ENCODE data around the gene TAOK1. TPM values are rescaled to one million over a fixed set of nuclear protein-coding genes. Genes with fewer than 3 reads are reported as not detected.

Gene TAOK1
- total and polyA plus RNA-seq, 12 donors, result 6.4 to 66.3 (median 46.6) TPM

GRCh38 chr17:29376667-29377270 lies 13.4 kb upstream of the TAOK1 start:
- 36 to 56% (median 48%) methylated on average over 3 of the region's 3 CpGs for WGBS, 4 donors
- Histone ChIP-seq H3K4me1 (replicated peaks in 1 of 2) (no peaks in the 10 kb centered on the region), H3K27me3 (no peaks in the 10 kb centered on the region), H3K4me3 (no peak overlapping the region), H3K9me3 (replicated peaks in 1 of 3) (no peaks in the 10 kb centered on the region), H3K27ac (no peak overlapping the region), H3K36me3 (replicated peaks in 1 of 2) (no peaks in the 10 kb centered on the region)
- no peak for TF ChIP-seq POLR2A (IDR thresholded peaks at IDR 0.05)
- TF ChIP-seq, protein P1, sequence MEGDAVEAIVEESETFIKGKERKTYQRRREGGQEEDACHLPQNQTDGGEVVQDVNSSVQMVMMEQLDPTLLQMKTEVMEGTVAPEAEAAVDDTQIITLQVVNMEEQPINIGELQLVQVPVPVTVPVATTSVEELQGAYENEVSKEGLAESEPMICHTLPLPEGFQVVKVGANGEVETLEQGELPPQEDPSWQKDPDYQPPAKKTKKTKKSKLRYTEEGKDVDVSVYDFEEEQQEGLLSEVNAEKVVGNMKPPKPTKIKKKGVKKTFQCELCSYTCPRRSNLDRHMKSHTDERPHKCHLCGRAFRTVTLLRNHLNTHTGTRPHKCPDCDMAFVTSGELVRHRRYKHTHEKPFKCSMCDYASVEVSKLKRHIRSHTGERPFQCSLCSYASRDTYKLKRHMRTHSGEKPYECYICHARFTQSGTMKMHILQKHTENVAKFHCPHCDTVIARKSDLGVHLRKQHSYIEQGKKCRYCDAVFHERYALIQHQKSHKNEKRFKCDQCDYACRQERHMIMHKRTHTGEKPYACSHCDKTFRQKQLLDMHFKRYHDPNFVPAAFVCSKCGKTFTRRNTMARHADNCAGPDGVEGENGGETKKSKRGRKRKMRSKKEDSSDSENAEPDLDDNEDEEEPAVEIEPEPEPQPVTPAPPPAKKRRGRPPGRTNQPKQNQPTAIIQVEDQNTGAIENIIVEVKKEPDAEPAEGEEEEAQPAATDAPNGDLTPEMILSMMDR (IDR thresholded peaks at IDR 0.05), result no peak
- intact Hi-C loops (cut with DNase I), result no loop called here
- DNase-seq, result peak; percentile 46 to 78 (median 69)

GRCh38 chr17:29378500-29378899 lies 11.7 kb upstream of the TAOK1 start:
- 77 to 83% (median 78%) methylated on average over 4 of the region's 4 CpGs for WGBS, 4 donors
- no peaks in the 10 kb centered on the region for H3K9me3 ChIP-seq (replicated peaks in 1 of 3)
- DNase-seq, result no peak
- intact Hi-C loops (cut with DNase I), result no loop called here
- no peaks in the 10 kb centered on the region for H3K27me3 ChIP-seq
- H3K36me3 ChIP-seq (replicated peaks in 1 of 2), result no peaks in the 10 kb centered on the region
- no peak overlapping the region for H3K27ac ChIP-seq
- TF ChIP-seq POLR2A (IDR thresholded peaks at IDR 0.05), result no peak
- TF ChIP-seq, protein P1 (IDR thresholded peaks at IDR 0.05), result no peak
- H3K4me3 ChIP-seq, result no peak overlapping the region
- no peaks in the 10 kb centered on the region for H3K4me1 ChIP-seq (replicated peaks in 1 of 2)

DNA sequence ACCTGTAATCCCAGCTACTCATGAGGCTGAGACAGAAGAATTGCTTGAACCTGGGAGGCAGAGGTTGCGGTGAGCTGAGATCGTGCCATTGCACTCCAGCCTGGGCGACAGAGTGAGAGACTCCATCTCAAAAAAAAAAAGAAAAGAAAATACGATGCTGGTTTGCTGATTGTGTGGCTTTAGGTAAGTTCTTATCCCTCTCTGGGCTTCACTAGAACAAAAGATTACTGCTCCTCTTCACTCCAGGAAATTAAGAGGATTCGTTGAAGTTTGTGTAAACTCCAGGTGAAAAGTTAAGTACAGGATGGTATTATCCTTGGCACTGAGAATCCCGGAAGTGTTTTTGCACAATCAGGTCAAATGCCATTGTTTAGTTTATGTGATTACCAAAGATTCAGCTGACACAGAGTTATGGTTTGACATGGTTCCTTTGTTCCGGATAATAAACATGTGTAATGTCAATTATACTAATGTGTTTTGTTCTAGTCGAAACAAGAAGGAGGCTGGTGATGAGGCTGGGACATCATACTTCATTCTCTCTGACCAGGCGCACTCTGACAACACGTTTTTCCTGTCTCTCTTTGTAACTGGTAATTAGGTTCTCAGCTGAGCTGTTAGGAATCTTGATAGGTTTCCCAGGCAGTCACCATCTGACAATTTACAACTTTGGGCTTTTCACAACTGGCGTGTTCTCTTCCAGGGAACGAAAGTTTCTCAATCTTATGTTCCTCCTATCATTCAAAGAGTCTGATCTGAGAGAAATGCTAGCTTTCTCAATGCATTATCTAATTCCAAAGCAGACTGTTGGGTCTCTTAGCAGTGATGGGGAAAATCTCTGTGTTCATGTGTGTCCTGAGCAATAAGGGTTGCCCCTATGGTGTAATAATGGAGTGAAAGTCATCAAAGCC lies 10.8 kb upstream of the TAOK1 start:
- Histone ChIP-seq H3K36me3 (replicated peaks in 1 of 2) (no peaks in the 10 kb centered on the region), H3K4me3 (no peak overlapping the region), H3K27me3 (no peaks in the 10 kb centered on the region), H3K9me3 (replicated peaks in 1 of 3) (no peaks in the 10 kb centered on the region), H3K4me1 (replicated peaks in 1 of 2) (no peaks in the 10 kb centered on the region), H3K27ac (no peak overlapping the region)
- peak in 1 of 7 donors; percentile 39 for DNase-seq
- WGBS, 4 donors, result 63 to 68% (median 66%) methylated on average over 12 of the region's 12 CpGs
- no peak for TF ChIP-seq POLR2A (IDR thresholded peaks at IDR 0.05)
- TF ChIP-seq, protein P1 (IDR thresholded peaks at IDR 0.05), result no peak
- intact Hi-C loops (cut with DNase I), result no loop called here

- no peak overlapping the region for H3K27ac ChIP-seq
- no peaks in the 10 kb centered on the region for H3K36me3 ChIP-seq (replicated peaks in 1 of 2)
- no peak overlapping the region for H3K4me3 ChIP-seq
- WGBS, 4 donors, result 38 to 70% (median 51%) methylated on average over 1 of the region's 1 CpG
- no peaks in the 10 kb centered on the region for H3K4me1 ChIP-seq (replicated peaks in 1 of 2)
- peak in 1 of 7 donors; percentile 15 for DNase-seq
- H3K27me3 ChIP-seq, result no peaks in the 10 kb centered on the region
- intact Hi-C loops (cut with DNase I), result no loop called here
- TF ChIP-seq, protein P1 (IDR thresholded peaks at IDR 0.05), result no peak
- no peak for TF ChIP-seq POLR2A (IDR thresholded peaks at IDR 0.05)
- no peaks in the 10 kb centered on the region for H3K9me3 ChIP-seq (replicated peaks in 1 of 3)
Observed at GRCh38 chr17:29383686-29384085, 6.5 kb upstream of the TAOK1 start.

Data from adrenal gland (tissue), 12 donors.